ENCODE results near the gene ELOVL2.

DNA sequence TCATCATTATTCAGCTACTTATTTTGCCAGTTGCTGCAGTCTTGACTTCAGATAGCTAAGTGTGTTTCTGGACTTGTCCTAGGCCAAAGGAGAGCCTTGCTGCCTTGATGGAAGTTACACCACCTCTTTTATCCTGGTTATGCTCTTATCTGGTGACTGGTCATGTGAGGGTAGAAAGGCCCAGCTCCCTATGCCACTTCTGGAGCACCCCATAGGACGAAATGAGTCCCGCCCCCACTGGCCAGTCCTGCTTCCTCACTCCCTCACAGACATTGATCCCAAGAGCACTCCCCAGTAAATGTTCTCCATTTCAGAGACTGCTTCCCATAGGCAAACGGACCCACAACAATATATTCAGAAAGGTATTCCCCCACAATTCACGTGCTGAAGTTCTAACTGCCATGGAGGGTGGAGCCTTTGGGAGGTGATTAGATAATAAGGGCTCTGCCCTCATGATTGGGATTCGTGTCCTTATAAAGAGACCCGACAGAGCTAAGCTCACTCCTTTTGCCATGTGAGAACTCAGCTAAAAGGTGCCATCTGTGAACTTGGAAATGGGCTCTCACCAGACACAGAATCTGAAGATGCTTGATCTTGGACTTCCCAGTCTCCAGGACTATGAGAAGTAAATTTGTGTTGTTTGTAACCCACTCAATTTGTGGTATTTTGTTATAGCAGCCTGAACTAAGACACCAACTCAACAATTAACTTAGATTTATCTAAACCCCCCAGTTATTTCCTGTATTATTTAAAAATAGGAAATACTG is 21.5 kb upstream of the ELOVL2 start:
- TF ChIP-seq POLR2AphosphoS5 (IDR thresholded peaks at IDR 0.05; ENCODE audit: low read depth, low read length) = no peak
- no peak for TF ChIP-seq EZH2phosphoT487 (IDR thresholded peaks at IDR 0.05; ENCODE audit: borderline replicate concordance)
- TF ChIP-seq, protein P1, sequence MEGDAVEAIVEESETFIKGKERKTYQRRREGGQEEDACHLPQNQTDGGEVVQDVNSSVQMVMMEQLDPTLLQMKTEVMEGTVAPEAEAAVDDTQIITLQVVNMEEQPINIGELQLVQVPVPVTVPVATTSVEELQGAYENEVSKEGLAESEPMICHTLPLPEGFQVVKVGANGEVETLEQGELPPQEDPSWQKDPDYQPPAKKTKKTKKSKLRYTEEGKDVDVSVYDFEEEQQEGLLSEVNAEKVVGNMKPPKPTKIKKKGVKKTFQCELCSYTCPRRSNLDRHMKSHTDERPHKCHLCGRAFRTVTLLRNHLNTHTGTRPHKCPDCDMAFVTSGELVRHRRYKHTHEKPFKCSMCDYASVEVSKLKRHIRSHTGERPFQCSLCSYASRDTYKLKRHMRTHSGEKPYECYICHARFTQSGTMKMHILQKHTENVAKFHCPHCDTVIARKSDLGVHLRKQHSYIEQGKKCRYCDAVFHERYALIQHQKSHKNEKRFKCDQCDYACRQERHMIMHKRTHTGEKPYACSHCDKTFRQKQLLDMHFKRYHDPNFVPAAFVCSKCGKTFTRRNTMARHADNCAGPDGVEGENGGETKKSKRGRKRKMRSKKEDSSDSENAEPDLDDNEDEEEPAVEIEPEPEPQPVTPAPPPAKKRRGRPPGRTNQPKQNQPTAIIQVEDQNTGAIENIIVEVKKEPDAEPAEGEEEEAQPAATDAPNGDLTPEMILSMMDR (IDR thresholded peaks at IDR 0.05 in 2 of 3, conservative IDR thresholded peaks at IDR 0.05 in 1 of 3; ENCODE audit: borderline replicate concordance in 1 of 3, insufficient read depth in 1 of 3, low read depth in 2 of 3, low read length in 2 of 3) = no peak
- TF ChIP-seq FOSL1 (IDR thresholded peaks at IDR 0.05; ENCODE audit: low read depth) = no peak
- no peak for TF ChIP-seq YY1 (IDR thresholded peaks at IDR 0.05; ENCODE audit: extremely low read depth, insufficient replicate concordance, low read depth, low read length)
- TF ChIP-seq CEBPB (IDR thresholded peaks at IDR 0.05; ENCODE audit: low read depth) = no peak
- TF ChIP-seq ELF1 (IDR thresholded peaks at IDR 0.05; ENCODE audit: borderline replicate concordance, low read depth) = no peak
- TF ChIP-seq EZH2 (IDR thresholded peaks at IDR 0.05) = no peak
- TF ChIP-seq POLR2A (IDR thresholded peaks at IDR 0.05; ENCODE audit: borderline replicate concordance, extremely low read depth, insufficient read depth, insufficient read length) = no peak
- TF ChIP-seq JUND (IDR thresholded peaks at IDR 0.05) = no peak
